Esophagus muscularis mucosa (tissue), 4 donors: ENCODE measurements around the gene BCR. TPM values are rescaled to one million over a fixed set of nuclear protein-coding genes. Genes with fewer than 3 reads are reported as not detected.

Experiments used
- DNase-seq: peaks from one replicate; pipeline ENCODE4 v3.0.0-alpha.2; 2017; ENCODE audit errors: extremely low spot score
- H3K27ac ChIP-seq, 4 donors: fragments of 200-600 bp; sonication (generic); replicated peaks in 1 of 4; 1 replicate in 3 of 4; 2 replicates in 1 of 4; pipeline ENCODE4 v1.5.1; 2016 to 2019; ENCODE audit warnings: mild to moderate bottlenecking in 1 of 4
- H3K27me3 ChIP-seq, 4 donors: fragments of 200-600 bp; sonication (generic); one replicate each; pipeline versions ENCODE4 v1.5.1 to v1.6.0; 2016 to 2019
- H3K36me3 ChIP-seq, 4 donors: fragments of 200-600 bp; sonication (generic); one replicate each; pipeline ENCODE4 v1.5.1; 2016 to 2019
- H3K4me1 ChIP-seq, 4 donors: fragments of 200-600 bp; sonication (generic); one replicate each; pipeline ENCODE4 v1.5.1; 2016 to 2019
- H3K4me3 ChIP-seq, 4 donors: fragments of 200-600 bp; sonication (generic); 1 replicate in 2 of 4; 2 replicates in 2 of 4; pipeline ENCODE4 v1.5.1; 2016 to 2019; ENCODE audit warnings: mild to moderate bottlenecking in 4 of 4, moderate library complexity in 1 of 4
- H3K9me3 ChIP-seq, 4 donors: fragments of 200-600 bp; sonication (generic); 1 replicate in 3 of 4; 2 replicates in 1 of 4; pipeline ENCODE4 v1.5.1; 2016 to 2019
- EP300 ChIP-seq: sonication (generic); formaldehyde crosslinking; IDR thresholded peaks from one replicate; pipeline ENCODE4 v1.6.1; 2017; ENCODE audit warnings: antibody characterized with exemption
- POLR2A ChIP-seq: fragments of 450-650 bp; IDR thresholded peaks from one replicate; pipeline ENCODE4 v1.6.1; 2017; ENCODE audit warnings: antibody characterized with exemption, moderate library complexity, mild to moderate bottlenecking, low read depth
- POLR2AphosphoS5 ChIP-seq, 2 donors: sonication (generic); formaldehyde crosslinking; IDR thresholded peaks; one replicate each; pipeline ENCODE4 v1.6.1; 2017; ENCODE audit warnings: antibody characterized with exemption in 2 of 2
- WGBS: methylation state at CpG from one replicate; pipeline ENCODE4 v1.1.5; 2018; 5-methylcytosine and 5-hydroxymethylcytosine counted together
- intact Hi-C: fragments of 100-400 bp; cut with DNase I; formaldehyde crosslinking; loops from one replicate; pipeline ENCODE4 v1.15.1; 2023
- total RNA-seq, 4 donors: library from RNA; depleted of rRNA; stranded (reverse); fragments of >200 nt; gene quantifications; one replicate each; pipeline versions ENCODE4 v1.1.0 to v1.2.1, GENCODE V29; 2016
- TF ChIP-seq, protein P1 (sequence below), 3 experiments: fragments of 200-600 bp in 2 of 3; fragments of 450-650 bp in 1 of 3; sonication (generic) in 2 of 3; IDR thresholded peaks; one replicate each; pipeline ENCODE4 v1.5.1; 2017 to 2019; ENCODE audit warnings: antibody characterized with exemption in 3 of 3, mild to moderate bottlenecking in 2 of 3, moderate library complexity in 1 of 3

BCR gene
- total RNA-seq, 4 donors from 2014 or later: 35.7 to 58.5 (median 48.0) TPM

DNA sequence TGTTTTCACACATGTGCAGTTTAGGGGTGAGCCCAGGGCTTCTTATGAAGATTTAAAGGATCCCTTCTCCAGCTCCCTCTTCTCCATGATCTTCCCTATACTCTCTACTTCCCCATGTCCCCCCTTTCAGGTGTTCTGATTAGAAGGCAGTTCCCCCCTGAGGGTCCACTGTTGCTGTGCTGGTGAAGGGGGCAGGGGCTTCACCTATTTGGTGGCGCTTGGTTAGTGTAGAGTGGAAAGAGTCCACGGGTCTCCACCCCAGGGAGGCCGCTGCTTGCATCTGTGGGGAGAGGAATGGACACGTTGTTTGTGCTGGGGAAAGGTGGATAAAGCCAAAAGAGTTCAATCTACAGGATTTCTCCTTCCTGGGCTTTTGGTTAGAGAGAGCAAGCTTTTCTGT lies 49.3 kb downstream of the BCR start:
- TF ChIP-seq, protein P1, sequence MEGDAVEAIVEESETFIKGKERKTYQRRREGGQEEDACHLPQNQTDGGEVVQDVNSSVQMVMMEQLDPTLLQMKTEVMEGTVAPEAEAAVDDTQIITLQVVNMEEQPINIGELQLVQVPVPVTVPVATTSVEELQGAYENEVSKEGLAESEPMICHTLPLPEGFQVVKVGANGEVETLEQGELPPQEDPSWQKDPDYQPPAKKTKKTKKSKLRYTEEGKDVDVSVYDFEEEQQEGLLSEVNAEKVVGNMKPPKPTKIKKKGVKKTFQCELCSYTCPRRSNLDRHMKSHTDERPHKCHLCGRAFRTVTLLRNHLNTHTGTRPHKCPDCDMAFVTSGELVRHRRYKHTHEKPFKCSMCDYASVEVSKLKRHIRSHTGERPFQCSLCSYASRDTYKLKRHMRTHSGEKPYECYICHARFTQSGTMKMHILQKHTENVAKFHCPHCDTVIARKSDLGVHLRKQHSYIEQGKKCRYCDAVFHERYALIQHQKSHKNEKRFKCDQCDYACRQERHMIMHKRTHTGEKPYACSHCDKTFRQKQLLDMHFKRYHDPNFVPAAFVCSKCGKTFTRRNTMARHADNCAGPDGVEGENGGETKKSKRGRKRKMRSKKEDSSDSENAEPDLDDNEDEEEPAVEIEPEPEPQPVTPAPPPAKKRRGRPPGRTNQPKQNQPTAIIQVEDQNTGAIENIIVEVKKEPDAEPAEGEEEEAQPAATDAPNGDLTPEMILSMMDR (IDR thresholded peaks at IDR 0.05): no peak
- TF ChIP-seq POLR2A: no peak
- TF ChIP-seq EP300: no peak
- TF ChIP-seq POLR2AphosphoS5 (IDR thresholded peaks at IDR 0.05): no peak
- Histone ChIP-seq H3K36me3 (no peaks in the 10 kb centered on the region), H3K27me3 (no peaks in the 10 kb centered on the region), H3K27ac (no peak overlapping the region), H3K9me3 (peaks cover 0 to 14% (median 7%) of the 10 kb centered on the region in 4 donors), H3K4me3 (no peak overlapping the region), H3K4me1 (peaks cover 48 to 71% (median 65%) of the 10 kb centered on the region in 4 donors)
- 89% methylated on average over 4 of the region's 4 CpGs for WGBS
- DNase-seq: no peak
- intact Hi-C loops: no loop called here

DNA sequence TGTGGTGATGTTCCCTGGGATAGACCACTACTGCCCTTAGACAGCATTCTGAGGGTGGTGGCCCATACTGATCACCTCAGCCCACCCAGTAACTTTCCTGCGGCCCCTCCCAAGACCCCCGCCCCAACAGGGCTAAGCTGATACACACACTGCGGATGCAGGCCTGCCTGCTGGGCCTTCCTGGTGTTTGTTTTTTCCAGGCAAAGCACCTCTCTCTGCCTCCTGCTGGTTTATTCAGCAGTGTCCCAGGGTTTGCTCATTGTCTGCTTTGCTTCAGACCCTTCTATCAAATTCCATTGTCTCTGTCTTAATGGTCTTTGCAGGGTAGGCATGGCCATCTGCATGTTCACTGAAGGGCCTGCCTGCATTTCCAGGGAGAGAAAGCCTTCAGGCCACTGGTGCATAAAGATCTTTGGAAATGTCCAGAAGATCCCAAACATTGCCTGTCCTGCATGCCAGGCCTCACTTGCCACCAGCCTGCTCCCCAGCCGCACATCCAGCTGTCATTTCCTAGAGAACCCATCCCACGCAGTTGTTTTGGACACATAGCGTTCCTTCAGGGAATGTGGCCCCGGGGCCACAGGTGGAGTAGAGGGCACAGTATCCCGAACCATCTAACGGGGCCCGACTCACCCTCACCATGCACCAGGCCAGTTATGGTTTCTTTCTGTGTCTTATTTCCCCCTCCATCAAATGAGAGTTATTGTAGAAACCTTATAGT lies 50.2 kb downstream of the BCR start:
- no peak for DNase-seq
- H3K4me1 ChIP-seq: peaks cover 40 to 63% (median 57%) of the 10 kb centered on the region in 4 donors
- no peak overlapping the region for H3K27ac ChIP-seq
- no peak for TF ChIP-seq EP300
- no peak for TF ChIP-seq POLR2A
- TF ChIP-seq, protein P1 (IDR thresholded peaks at IDR 0.05): no peak
- no peak for TF ChIP-seq POLR2AphosphoS5 (IDR thresholded peaks at IDR 0.05)
- H3K9me3 ChIP-seq: peaks cover 0 to 14% (median 7%) of the 10 kb centered on the region in 4 donors
- WGBS: 94% methylated on average over 10 of the region's 10 CpGs
- H3K36me3 ChIP-seq: no peaks in the 10 kb centered on the region
- H3K27me3 ChIP-seq: no peaks in the 10 kb centered on the region
- H3K4me3 ChIP-seq: no peak overlapping the region
- intact Hi-C loops: no loop called here

DNA sequence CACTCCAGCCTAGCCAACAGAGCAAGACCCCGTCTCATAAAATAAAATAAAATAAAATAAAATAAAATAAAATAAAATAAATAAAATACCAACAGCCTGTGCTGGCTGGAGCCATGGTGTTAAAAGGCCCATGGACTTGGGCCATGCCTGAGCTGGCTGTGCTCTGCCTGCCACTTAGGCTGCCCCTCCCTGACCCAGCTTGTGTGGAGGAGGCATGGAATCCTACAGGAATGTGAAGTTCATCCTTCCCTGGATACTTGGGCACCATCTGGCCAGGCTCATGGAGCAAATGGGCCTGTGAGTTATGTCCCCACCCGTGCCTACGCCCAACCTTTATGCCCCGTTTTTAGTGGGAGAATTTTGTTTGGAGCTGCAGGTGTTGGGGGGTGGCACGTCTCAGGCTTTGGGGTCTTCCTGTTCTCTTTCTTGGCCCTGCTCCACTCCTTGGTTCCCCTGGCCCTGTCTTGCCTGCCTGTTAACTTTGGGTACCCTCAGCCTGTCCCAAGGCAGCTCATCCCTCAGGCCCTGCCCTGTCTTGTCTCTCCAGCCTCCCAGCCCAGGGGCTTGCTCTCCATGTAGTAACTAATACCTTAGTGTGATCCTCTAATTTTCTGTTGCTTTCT lies 51.3 kb downstream of the BCR start:
- Histone ChIP-seq H3K27me3 (no peaks in the 10 kb centered on the region), H3K4me3 (no peak overlapping the region), H3K27ac (peak overlapping the region in 1 of 4 donors; percentile 3), H3K9me3 (peaks cover 0 to 14% (median 7%) of the 10 kb centered on the region in 4 donors), H3K4me1 (peaks cover 35 to 63% (median 55%) of the 10 kb centered on the region in 4 donors), H3K36me3 (no peaks in the 10 kb centered on the region)
- intact Hi-C loops: no loop called here
- no peak for DNase-seq
- TF ChIP-seq, protein P1 (IDR thresholded peaks at IDR 0.05): no peak
- no peak for TF ChIP-seq POLR2AphosphoS5 (IDR thresholded peaks at IDR 0.05)
- TF ChIP-seq POLR2A: no peak
- TF ChIP-seq EP300: no peak
- WGBS: 94% methylated on average over 5 of the region's 5 CpGs

DNA sequence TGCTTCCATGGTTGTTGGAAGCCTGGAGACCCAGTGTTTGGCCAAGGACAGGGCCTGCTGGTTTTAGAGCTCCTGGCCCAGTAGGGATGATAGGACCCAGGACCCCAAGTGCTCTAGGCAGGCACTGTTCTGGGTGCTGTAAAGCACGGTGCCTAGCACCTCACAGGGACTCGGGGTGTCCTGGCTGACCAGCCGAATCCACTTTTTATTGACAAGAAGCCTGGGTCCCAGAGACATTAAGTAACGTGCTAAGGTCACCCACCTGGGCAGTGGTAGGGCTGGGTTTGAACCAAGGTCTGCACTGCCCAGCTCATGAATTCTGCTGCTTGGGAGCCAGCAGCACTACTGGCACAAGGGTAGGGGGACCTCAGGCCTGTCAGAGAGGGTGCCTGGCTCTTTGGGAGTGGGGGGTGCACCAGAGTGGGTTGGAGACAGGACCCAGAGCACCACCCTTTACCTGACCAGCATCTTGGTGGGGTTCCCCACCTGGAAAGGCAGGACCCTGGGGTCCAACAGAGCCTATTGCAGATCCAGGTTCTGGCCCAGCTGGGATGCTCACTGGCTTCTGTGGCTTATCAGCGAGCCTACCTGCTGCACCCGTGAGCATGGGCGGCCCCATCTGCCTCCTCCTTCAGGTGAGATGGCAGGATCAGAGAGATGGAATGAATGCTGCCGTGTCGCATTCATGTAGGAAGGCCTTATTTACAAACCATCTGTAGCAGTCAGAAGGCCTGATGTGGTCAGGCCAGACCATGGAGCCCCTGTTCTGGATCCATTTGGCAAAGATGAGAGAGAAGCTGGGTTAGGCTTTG lies 52.0 kb downstream of the BCR start:
- no peaks in the 10 kb centered on the region for H3K36me3 ChIP-seq
- no peaks in the 10 kb centered on the region for H3K27me3 ChIP-seq
- TF ChIP-seq POLR2A (no peak), EP300 (no peak)
- peaks cover 35 to 63% (median 55%) of the 10 kb centered on the region in 4 donors for H3K4me1 ChIP-seq
- H3K9me3 ChIP-seq: peaks cover 0 to 14% (median 7%) of the 10 kb centered on the region in 4 donors
- no peak for DNase-seq
- 100% methylated on average over 6 of the region's 9 CpGs for WGBS
- H3K4me3 ChIP-seq: no peak overlapping the region
- H3K27ac ChIP-seq: peak overlapping the region in 1 of 4 donors; percentile 3
- intact Hi-C loops: no loop called here

DNA sequence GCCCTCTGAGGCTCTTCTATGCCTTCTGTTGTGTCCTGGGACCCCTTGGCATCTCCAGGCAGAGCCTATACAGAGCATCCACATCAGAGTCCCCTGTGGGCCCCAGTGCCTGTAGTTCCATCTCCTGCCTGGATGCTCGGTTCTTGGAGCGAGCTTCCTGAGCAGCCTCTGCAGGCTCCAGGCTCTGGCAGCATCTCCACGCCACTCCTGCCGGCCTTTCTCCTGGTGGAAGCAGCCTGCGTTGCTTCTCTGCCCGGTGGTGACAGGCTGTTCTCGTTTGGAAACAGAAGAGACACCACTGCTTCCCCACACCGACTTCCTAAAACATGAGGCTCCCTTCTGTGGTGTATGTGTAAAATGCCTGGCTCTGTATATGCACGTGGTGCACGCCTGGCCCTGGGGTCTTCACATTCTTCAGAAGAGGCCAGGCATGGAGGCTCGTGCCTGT lies 52.8 kb downstream of the BCR start:
- no peaks in the 10 kb centered on the region for H3K27me3 ChIP-seq
- WGBS: 74% methylated on average over 6 of the region's 11 CpGs
- TF ChIP-seq POLR2AphosphoS5 (IDR thresholded peaks at IDR 0.05) (no peak), POLR2A (no peak), EP300 (no peak)
- TF ChIP-seq, protein P1 (IDR thresholded peaks at IDR 0.05): no peak
- intact Hi-C loops: no loop called here
- H3K36me3 ChIP-seq: no peaks in the 10 kb centered on the region
- H3K4me3 ChIP-seq: no peak overlapping the region
- H3K4me1 ChIP-seq: peaks cover 36 to 67% (median 58%) of the 10 kb centered on the region in 4 donors
- H3K9me3 ChIP-seq: peaks cover 0 to 9% (median 7%) of the 10 kb centered on the region in 4 donors
- no peak for DNase-seq
- no peak overlapping the region for H3K27ac ChIP-seq
